GM21390 (cell line): Measurements from ENCODE around the gene SLC25A6.
A peak's percentile ranks its signal among the peaks of the same experiment; 100 is the strongest.
"Not testable (repeated sequence)": the region's sequence is repeated elsewhere in the genome, so short reads cannot be mapped to it uniquely, and the experiment has no call there.

Source experiments
- ATAC-seq: cut with Tn5 transposase; IDR thresholded peaks from one replicate; pipeline ENCODE4 v1.9.1; 2021; ENCODE audit not compliant: unreplicated experiment

The SLC25A6 gene

DNA sequence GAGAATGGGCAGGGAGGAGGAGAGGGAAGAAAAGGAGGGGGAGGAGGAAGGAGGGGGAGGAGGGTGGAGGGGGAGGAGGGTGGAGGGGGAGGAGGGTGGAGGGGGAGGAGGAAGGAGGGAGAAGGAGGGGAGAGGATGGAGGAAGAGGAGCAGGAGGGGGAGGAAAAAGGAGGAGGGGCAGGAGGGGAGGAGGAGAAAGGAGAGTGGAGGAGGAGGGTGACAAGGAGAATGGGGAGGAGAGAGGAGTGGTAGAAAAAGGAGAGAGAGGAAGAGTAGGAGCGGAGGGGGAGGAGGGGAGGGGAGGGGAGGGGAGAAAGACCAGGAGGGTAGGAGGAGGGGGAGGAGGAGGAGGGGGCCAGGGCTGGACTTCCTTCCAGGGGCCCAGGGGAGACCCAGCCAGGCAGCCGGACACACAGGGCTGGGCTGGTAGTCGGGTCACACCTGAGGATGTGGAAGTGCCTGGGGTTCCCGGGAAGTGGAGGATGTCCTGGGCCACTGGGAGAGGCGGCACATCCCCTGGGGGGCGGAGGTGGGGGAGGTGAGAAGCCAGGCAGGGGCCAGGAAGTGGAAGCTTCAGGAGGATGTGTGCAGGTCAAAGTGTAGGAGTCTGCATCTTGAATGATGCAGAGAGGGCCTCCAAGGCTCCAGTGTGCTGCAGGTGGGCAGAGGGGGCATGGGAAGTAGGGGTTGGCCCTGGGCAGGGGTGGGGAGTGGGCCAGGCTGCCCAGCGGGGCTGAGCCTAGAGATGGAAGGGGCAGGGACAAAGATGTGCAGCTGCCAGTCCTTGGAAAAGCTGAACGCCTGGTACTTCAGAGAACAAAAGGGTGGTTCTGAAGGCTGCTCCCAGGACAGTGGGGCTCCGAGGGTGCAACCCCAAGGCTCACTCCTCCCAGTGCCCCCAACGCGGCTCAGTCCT lies 36.5 kb downstream of the SLC25A6 start:
- ATAC-seq, result no peak

DNA sequence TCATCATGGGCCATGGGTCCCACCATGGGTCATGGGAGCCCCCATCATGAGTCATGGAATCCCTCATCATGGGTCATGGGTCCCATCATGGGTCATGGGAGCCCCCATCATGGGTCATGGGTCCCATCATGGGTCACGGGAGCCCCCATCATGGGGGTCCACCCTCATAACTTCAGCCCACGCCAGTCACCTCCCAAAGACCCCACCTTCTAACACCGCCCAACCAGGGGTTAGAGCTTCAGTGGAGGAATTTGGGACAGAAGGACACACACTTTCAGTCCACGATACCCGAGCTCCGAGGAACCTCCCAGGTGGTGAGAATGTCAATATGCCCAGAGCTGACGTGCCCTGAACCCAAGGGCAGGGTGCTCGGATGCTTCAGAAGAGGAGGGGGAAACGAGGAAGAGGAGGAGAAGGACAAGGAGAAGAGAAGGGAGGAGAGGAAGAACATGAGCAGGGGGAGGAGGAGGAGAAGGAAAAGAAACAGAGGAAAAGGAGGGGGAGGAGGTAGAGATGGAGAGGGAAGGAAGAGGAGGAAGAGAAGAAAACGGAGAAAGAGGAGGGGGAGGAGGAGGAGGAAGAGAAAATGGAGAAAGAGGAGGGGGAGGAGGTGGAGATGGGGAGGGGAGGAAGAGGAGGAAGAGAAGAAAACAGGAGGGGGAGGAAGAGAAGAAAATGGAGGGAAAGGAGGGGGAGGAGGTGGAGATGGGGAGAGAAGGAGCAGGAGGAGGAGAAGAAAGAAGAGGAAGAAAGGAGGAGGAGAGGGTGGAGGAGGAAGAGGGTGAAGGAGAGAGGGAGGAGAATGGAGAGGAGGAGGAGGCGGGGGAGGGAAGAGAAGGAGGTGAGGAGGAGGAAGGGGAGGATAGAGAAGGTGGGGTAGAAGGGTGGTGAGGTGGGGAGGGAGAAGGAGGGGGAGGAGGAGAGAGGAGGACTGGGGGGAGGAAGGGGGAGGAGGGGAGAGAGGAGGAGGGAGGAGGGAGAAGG lies 37.6 kb downstream of the SLC25A6 start:
- ATAC-seq, result no peak

DNA sequence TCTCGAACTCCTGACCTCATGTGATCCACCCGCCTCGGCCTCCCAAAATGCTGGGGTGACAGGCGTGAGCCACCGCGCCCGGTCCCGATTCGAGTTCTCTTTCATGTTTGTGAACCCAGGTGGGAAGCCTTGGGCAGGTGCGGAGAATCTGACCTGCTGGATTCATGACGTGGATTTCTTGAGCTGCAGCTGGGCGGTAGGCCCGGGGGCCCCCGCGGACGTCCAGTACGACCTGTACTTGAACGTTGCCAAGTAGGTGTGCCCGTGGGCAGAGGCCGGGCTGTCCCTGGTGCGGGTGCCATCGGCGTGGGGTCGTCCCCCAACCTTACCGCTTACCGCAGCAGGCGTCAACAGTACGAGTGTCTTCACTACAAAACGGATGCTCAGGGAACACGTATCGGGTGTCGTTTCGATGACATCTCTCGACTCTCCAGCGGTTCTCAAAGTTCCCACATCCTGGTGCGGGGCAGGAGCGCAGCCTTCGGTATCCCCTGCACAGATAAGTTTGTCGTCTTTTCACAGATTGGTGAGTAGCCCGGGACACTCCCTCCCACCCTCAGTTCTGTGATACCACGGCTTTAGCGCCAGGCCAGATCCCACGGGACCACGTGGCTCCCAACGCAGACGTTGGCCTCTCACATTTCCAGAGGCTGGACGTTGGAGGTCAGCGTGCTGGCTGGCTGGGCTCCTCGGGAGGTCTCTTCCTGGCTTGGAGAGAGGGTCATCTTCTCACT lies 39.8 kb downstream of the SLC25A6 start:
- ATAC-seq, result no peak

DNA sequence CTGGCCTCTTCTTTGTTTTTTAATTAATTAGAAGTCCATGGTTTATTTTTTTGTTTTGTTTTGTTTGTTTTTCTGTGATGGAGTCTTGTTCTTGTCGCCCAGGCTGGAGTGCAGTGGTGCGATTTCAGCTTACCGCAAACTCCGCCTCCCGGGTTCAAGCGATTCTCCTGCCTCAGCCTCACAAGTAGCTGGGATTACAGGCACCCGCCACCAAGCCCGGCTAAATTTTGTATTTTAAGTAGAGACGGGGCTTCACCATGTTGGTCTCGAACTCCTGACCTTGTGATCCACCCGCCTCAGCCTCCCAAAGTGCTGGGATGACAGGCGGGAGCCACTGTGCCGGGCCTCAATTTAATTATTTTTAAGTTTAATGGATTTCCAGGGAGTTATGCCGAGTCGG lies 42.3 kb downstream of the SLC25A6 start:
- not testable (repeated sequence) for ATAC-seq

DNA sequence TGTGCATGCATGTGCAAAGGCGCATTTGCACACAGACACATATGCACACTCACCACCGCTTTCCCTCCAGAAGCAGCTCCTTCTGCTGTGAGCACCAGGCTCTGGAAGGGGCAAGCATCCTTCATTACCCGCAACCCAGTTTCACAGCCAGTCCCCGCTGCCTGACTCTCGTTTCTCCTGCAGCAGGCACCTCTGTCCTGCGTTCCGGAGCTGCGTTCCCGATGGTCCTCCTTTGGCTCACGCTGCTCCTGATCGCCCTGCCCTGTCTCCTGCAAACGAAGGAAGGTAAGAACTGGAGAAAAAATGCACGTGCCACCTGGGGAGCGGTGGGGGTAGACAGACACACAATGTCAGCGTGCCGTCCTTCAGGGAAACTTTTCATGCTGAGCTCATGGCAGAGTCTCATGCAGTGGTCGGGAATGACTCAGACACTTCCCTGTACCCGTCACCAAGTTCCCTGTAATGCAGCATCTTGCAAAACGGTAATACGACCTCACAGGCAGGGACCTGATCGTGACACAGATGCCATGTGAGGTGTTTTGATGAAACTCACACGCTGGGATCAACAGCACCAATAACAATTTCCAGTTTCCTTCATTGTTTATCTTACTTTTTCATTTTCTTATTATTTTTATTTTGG lies 50.2 kb downstream of the SLC25A6 start:
- no peak for ATAC-seq

DNA sequence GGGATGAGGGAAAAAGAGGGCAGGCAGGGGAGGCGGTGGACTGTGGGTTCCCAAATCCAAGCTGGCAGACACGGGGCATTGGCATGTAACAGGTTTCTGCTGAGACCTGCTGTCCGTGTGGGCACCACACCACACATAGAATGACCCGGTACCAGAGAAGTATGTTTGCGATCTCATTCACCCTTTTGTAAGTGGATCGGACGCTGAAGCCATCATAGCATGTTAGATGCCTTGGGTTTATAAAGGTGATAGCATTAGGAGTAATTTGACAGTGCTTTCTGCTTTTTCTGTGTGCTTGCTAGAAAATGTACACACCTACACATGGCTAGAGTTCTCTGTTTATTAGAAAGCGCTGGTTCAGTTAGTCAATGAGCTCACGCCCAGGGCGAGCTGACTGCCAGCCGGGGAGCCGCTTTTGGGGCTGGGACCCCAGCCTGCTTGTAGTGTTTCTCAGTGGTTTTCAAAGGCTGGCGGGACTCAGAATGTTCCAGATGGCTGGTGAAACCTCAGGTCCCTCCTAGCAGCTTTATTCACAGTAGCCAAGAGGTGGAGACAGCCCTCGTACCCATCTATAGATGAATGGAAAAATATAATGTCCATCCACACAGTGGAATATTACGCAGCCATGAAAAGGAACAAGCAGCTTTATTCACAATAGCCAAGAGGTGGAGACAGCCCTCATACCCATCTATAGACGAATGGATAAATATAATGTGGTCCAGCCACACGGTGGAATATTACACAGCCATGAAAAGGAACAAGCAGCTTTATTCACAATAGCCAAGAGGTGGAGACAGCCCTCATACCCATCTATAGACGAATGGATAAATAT lies 54.7 kb downstream of the SLC25A6 start:
- peak; percentile 36 for ATAC-seq

DNA sequence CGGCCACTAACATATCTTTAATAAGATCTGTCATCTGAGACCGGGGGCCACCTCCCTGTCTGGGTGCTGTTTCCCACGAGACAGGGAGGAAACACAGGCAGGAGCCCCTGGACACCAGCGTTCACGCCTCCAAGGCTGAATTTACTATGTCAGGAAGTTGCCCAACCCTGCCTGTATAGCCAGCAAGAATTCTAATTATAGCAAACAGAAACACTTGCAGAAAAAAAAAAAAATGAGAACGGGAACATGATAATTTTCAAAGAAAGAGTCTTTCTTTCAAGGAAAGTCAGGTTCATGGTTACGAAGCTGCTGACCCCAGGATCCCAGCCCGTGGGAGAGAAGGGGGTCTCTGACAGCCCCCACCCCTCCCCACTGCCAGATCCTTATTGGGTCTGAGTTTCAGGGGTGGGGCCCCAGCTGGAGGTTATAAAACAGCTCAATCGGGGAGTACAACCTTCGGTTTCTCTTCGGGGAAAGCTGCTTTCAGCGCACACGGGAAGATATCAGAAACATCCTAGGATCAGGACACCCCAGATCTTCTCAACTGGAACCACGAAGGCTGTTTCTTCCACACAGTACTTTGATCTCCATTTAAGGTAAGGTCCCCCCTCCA lies 55.5 kb downstream of the SLC25A6 start, which contains the start of gene IL3RA:
Gene IL3RA, plus strand, starts transcription at position 455 of the 613 bp plus-strand sequence. CDS start 4,981 bp downstream, outside the sequence.
- ATAC-seq, result peak; percentile 59
